Transverse colon (tissue), 4 donors: ENCODE data around the gene FER1L5. TPM values are rescaled to one million over a fixed set of nuclear protein-coding genes. Genes with fewer than 3 reads are reported as not detected.
"Not testable (repeated sequence)": the region's sequence is repeated elsewhere in the genome, so short reads cannot be mapped to it uniquely, and the experiment has no call there.

Source experiments
- DNase-seq: peaks from one replicate; pipeline ENCODE4 v3.0.0-alpha.2; 2019
- H3K27ac ChIP-seq, 4 donors: fragments of 200-600 bp; sonication (generic); 2 replicates each; pipeline ENCODE4 v1.5.1; 2016 to 2018; ENCODE audit warnings: inconsistent platforms in 4 of 4
- H3K27me3 ChIP-seq: fragments of 200-600 bp; sonication (generic); 2 replicates; pipeline ENCODE4 v1.5.1; 2017; ENCODE audit warnings: inconsistent platforms
- H3K36me3 ChIP-seq, 4 donors: fragments of 200-600 bp; sonication (generic); 2 replicates each; pipeline ENCODE4 v1.5.1; 2017 to 2019; ENCODE audit warnings: inconsistent platforms in 4 of 4
- H3K4me1 ChIP-seq, 4 donors: fragments of 200-600 bp; sonication (generic); 2 replicates each; pipeline ENCODE4 v1.5.1; 2017 to 2020; ENCODE audit warnings: inconsistent platforms in 4 of 4
- H3K4me3 ChIP-seq, 4 donors: fragments of 200-600 bp; sonication (generic); 1 replicate in 1 of 4; 2 replicates in 3 of 4; pipeline versions ENCODE4 v1.5.1 to v1.6.1; 2017 to 2019; ENCODE audit warnings: inconsistent platforms in 4 of 4
- H3K9me3 ChIP-seq, 2 donors: fragments of 200-600 bp; sonication (generic); 2 replicates each; pipeline ENCODE4 v1.5.1; 2017 to 2019; ENCODE audit warnings: inconsistent platforms in 2 of 2
- CTCF ChIP-seq, 5 experiments: fragments of 200-600 bp in 3 of 5; fragments of 450-650 bp in 2 of 5; sonication (generic) in 3 of 5; IDR thresholded peaks; 1 replicate in 2 of 5; 2 replicates in 3 of 5; pipeline ENCODE4 v1.5.1; 2016 to 2017; ENCODE audit warnings: antibody characterized with exemption in 5 of 5, inconsistent platforms in 3 of 5, mild to moderate bottlenecking in 2 of 5, moderate library complexity in 1 of 5
- EP300 ChIP-seq: sonication (generic); formaldehyde crosslinking; IDR thresholded peaks from one replicate; pipeline ENCODE4 v1.6.1; 2017; ENCODE audit warnings: antibody characterized with exemption, low read depth
- POLR2A ChIP-seq: fragments of 450-650 bp; IDR thresholded peaks from one replicate; pipeline ENCODE4 v1.6.1; 2016; ENCODE audit warnings: antibody characterized with exemption, mild to moderate bottlenecking, moderate library complexity
- POLR2AphosphoS5 ChIP-seq, 3 donors: sonication (generic); formaldehyde crosslinking; IDR thresholded peaks; one replicate each; pipeline ENCODE4 v1.6.1; 2016; ENCODE audit warnings: antibody characterized with exemption in 3 of 3
- WGBS, 2 donors: methylation state at CpG; one replicate each; pipeline ENCODE4 v1.1.5; 2018; ENCODE audit warnings: low coverage in 1 of 2; 5-methylcytosine and 5-hydroxymethylcytosine counted together
- in situ Hi-C, 4 donors: fragments of 200-750 bp; cut with MboI; loops; one replicate each; pipeline versions ENCODE4 v1.15.0 to v1.15.1; 2017; ENCODE audit warnings: low sequenced_read_pairs in 3 of 4, low pct_ligation_motif_present in 1 of 4, low pct_unique_long_range_greater_than_20kb in 1 of 4
- intact Hi-C: fragments of 100-400 bp; cut with DNase I; formaldehyde crosslinking; loops from one replicate; pipeline ENCODE4 v1.15.1; 2023; ENCODE audit warnings: low total_unique reads
- total RNA-seq, 4 donors: library from RNA; depleted of rRNA; stranded (reverse); fragments of >200 nt; gene quantifications; one replicate each; pipeline ENCODE4 v1.1.0, GENCODE V29; 2016

Gene FER1L5
- total RNA-seq, 4 donors from 2014 or later: not detected

DNA sequence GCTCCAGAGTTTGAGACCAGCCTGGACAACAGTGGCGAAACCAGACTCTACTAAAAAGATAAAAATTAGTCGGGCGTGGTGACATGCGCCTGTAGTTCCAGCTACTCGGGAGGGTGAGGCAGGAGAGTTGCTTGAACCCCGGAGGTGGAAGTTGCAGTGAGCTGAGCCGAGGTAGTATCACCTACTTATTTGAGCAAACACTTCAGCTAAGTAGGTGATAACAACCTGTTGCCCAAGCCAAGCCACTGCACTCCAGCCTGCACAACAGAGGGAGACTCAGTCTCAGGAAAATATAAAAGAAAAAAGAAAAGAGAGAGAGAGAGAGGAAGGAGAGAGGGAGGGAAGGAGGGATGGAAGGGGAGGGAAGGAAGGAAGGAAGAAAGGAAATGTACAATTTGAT is 21.3 kb downstream of the FER1L5 start:
- no peak for TF ChIP-seq POLR2AphosphoS5 (IDR thresholded peaks at IDR 0.05)
- TF ChIP-seq CTCF (IDR thresholded peaks at IDR 0.05): no peak
- no peak for TF ChIP-seq POLR2A
- TF ChIP-seq EP300: no peak
- Histone ChIP-seq H3K9me3 (no peaks in the 10 kb centered on the region), H3K27me3 (no peaks in the 10 kb centered on the region), H3K36me3 (no peaks in the 10 kb centered on the region), H3K4me1 (no peaks in the 10 kb centered on the region), H3K4me3 (no peak overlapping the region), H3K27ac (no peak overlapping the region)
- DNase-seq: no peak
- intact Hi-C loops (no loop called here), in situ Hi-C loops (no loop called here)
- 82% methylated on average over 7 of the region's 7 CpGs; no CpG with 5 or more reads in 1 of the 2 donors for WGBS, 2 donors

DNA sequence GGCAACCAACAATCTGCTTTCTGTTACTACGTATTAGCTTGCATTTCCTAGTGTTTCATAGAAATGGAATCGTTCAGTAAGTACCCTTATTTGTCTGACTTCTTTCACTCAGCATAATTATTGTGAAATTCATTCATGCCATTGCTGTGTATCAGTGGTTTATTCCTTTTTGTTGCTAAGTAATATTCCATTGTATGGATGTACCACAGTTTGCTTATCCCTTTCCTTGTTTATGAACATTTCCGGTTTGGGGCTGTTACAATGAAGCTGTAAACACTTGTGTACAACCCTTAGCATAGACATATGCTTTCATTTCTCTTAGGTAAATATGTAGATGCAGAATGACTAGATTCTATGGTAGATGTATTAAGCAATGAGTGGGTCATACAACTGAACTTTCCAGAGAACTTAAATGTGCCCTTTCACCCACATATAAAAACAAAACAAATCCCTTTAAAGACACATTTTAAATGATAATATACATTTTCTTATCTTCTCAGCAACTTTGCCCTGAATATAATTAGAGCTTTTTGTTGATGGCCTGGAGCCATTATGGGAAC is 21.9 kb downstream of the FER1L5 start:
- Histone ChIP-seq H3K27ac (peak overlapping the region in 1 of 4 donors; percentile 1), H3K27me3 (no peaks in the 10 kb centered on the region), H3K4me1 (no peaks in the 10 kb centered on the region), H3K36me3 (no peaks in the 10 kb centered on the region), H3K4me3 (no peak overlapping the region), H3K9me3 (no peaks in the 10 kb centered on the region)
- intact Hi-C loops (no loop called here), in situ Hi-C loops (no loop called here)
- TF ChIP-seq CTCF (IDR thresholded peaks at IDR 0.05) (no peak), POLR2A (no peak), EP300 (no peak), POLR2AphosphoS5 (IDR thresholded peaks at IDR 0.05) (no peak)
- 73 to 88% methylated on average over 3 of the region's 3 CpGs for WGBS, 2 donors
- no peak for DNase-seq

DNA sequence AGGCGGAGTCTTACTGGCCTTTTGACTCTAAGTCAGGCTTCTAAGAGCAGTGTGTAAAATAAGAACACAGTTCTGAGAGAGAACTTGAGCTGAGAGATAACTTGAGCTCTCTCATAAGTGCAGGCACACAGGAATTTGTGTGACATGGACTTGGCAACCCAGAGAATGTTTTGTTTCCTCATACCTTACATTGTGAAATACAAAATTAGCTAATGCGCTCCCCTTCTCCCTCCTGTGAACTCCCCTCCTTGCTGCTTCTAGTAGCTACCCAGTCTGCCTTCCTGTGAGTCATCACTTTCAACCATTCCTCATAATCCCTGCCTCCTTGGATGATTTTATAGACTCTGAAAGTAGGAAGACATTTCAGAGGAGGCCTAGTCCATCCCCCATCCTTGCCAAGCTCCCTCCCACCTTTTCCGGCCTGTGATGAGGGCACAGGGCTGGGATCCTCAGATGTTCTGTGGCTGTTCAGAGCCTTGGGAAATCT is 22.6 kb downstream of the FER1L5 start:
- in situ Hi-C loops: no loop called here
- no peaks in the 10 kb centered on the region for H3K9me3 ChIP-seq
- intact Hi-C loops: no loop called here
- H3K36me3 ChIP-seq: no peaks in the 10 kb centered on the region
- peak overlapping the region; percentile 1 to 33 (median 8) for H3K27ac ChIP-seq
- WGBS, 2 donors: 77 to 82% methylated on average over 2 to 3 of the region's 3 CpGs
- no peak for DNase-seq
- H3K4me3 ChIP-seq: no peak overlapping the region
- no peaks in the 10 kb centered on the region for H3K4me1 ChIP-seq
- peak in 1 of 3 donors; percentile 21 for TF ChIP-seq POLR2AphosphoS5 (IDR thresholded peaks at IDR 0.05)
- no peak for TF ChIP-seq CTCF (IDR thresholded peaks at IDR 0.05)
- no peak for TF ChIP-seq POLR2A
- no peaks in the 10 kb centered on the region for H3K27me3 ChIP-seq

DNA sequence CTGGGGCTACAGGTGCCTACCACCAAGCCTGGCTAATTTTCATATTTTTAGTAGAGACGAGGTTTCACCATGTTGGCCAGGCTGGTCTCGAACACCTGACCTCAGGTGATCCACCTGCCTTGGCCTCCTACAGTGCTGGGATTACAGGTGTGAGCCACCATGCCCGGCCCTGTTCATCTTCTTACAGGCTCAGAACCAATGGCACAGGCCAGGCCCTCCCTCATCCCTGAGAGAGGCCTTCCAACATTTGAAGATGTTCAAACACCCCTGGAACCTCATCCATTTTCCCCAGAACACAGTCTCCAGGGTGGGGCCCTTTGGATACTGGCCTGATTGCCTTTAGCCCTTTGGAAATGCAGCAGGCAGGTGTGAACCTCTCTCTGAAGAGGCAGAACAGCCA is 23.2 kb downstream of the FER1L5 start:
- H3K27me3 ChIP-seq, in situ Hi-C loops, H3K9me3 ChIP-seq, intact Hi-C loops, DNase-seq, H3K4me3 ChIP-seq, H3K36me3 ChIP-seq, H3K4me1 ChIP-seq: not testable (repeated sequence)
- peak overlapping the region; percentile 1 to 33 (median 8) for H3K27ac ChIP-seq
- WGBS, 2 donors: 70 to 98% methylated on average over 3 of the region's 3 CpGs

DNA sequence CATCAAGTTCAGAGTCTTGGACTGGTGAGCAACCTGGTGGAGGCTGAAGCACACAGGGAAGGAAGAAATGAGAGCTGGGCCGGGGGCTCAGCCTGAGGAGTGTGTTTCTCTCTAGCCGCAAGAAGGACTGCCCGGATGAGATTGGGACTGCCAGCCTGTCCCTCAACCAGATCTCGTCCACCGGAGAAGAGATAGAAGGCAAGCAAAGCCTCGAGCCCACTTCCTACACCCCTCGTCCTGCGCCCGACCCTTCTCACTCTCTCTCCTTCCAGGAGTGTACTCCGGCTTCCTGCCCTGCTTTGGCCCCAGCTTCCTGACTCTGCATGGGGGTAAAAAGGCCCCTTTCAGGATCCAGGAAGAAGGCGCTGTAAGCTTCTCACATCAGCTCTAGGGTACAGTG is 26.2 kb downstream of the FER1L5 start:
- Histone ChIP-seq H3K4me1 (no peaks in the 10 kb centered on the region), H3K36me3 (no peaks in the 10 kb centered on the region), H3K27ac (no peak overlapping the region), H3K4me3 (no peak overlapping the region), H3K27me3 (no peaks in the 10 kb centered on the region), H3K9me3 (no peaks in the 10 kb centered on the region)
- in situ Hi-C loops (no loop called here), intact Hi-C loops (no loop called here)
- no peak for TF ChIP-seq CTCF (IDR thresholded peaks at IDR 0.05)
- TF ChIP-seq POLR2AphosphoS5 (IDR thresholded peaks at IDR 0.05): no peak
- TF ChIP-seq POLR2A: no peak
- TF ChIP-seq EP300: no peak
- 91 to 94% methylated on average over 6 to 11 of the region's 11 CpGs for WGBS, 2 donors
- DNase-seq: no peak
